Measurements from ENCODE around the gene TLK2. TPM values are rescaled to one million over a fixed set of nuclear protein-coding genes. Genes with fewer than 3 reads are reported as not detected.

The TLK2 gene
- total and polyA plus RNA-seq, 2 experiments from 2014 or later: 19.6 to 56.1 TPM

DNA sequence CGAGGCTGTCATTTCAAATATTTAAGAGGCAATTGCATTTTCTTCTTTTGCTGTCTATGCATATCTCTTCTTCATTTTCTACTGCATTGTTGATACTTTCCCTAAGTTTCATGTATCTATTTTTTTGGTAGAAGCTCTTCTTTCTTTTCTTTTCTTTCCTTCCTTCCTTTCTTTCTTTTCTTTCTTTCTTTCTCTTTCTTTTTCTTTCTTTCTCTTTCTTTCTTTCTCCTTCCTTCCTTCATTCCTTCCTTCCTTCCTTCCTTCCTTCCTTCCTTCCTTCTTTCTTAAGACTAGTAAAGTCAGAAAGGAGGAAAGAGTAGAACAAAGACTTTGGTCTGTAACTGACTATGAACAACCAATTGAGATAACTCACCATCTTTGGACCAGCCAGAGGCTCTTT is 182.7 kb downstream of the TLK2 start:
- Histone ChIP-seq H3K9me2 (ENCODE audit: insufficient read depth) (no peaks in the 10 kb centered on the region), H3K27me3 (ENCODE audit: insufficient read depth) (no peaks in the 10 kb centered on the region), H3K4me1 (ENCODE audit: insufficient read depth) (no peaks in the 10 kb centered on the region), H2AFZ (no peak overlapping the region), H3K36me3 (ENCODE audit: insufficient read depth) (no peaks in the 10 kb centered on the region), H3K79me2 (replicated peaks; ENCODE audit: insufficient read depth) (no peaks in the 10 kb centered on the region), H3K4me2 (no peak overlapping the region), H3K4me3 (no peak overlapping the region), H4K20me1 (replicated peaks; ENCODE audit: insufficient read depth) (no peaks in the 10 kb centered on the region), H3F3A (replicated peaks; ENCODE audit: low read depth) (no peaks in the 10 kb centered on the region), H3K27ac (ENCODE audit: low read depth) (no peak overlapping the region)
- TF ChIP-seq, protein P1, sequence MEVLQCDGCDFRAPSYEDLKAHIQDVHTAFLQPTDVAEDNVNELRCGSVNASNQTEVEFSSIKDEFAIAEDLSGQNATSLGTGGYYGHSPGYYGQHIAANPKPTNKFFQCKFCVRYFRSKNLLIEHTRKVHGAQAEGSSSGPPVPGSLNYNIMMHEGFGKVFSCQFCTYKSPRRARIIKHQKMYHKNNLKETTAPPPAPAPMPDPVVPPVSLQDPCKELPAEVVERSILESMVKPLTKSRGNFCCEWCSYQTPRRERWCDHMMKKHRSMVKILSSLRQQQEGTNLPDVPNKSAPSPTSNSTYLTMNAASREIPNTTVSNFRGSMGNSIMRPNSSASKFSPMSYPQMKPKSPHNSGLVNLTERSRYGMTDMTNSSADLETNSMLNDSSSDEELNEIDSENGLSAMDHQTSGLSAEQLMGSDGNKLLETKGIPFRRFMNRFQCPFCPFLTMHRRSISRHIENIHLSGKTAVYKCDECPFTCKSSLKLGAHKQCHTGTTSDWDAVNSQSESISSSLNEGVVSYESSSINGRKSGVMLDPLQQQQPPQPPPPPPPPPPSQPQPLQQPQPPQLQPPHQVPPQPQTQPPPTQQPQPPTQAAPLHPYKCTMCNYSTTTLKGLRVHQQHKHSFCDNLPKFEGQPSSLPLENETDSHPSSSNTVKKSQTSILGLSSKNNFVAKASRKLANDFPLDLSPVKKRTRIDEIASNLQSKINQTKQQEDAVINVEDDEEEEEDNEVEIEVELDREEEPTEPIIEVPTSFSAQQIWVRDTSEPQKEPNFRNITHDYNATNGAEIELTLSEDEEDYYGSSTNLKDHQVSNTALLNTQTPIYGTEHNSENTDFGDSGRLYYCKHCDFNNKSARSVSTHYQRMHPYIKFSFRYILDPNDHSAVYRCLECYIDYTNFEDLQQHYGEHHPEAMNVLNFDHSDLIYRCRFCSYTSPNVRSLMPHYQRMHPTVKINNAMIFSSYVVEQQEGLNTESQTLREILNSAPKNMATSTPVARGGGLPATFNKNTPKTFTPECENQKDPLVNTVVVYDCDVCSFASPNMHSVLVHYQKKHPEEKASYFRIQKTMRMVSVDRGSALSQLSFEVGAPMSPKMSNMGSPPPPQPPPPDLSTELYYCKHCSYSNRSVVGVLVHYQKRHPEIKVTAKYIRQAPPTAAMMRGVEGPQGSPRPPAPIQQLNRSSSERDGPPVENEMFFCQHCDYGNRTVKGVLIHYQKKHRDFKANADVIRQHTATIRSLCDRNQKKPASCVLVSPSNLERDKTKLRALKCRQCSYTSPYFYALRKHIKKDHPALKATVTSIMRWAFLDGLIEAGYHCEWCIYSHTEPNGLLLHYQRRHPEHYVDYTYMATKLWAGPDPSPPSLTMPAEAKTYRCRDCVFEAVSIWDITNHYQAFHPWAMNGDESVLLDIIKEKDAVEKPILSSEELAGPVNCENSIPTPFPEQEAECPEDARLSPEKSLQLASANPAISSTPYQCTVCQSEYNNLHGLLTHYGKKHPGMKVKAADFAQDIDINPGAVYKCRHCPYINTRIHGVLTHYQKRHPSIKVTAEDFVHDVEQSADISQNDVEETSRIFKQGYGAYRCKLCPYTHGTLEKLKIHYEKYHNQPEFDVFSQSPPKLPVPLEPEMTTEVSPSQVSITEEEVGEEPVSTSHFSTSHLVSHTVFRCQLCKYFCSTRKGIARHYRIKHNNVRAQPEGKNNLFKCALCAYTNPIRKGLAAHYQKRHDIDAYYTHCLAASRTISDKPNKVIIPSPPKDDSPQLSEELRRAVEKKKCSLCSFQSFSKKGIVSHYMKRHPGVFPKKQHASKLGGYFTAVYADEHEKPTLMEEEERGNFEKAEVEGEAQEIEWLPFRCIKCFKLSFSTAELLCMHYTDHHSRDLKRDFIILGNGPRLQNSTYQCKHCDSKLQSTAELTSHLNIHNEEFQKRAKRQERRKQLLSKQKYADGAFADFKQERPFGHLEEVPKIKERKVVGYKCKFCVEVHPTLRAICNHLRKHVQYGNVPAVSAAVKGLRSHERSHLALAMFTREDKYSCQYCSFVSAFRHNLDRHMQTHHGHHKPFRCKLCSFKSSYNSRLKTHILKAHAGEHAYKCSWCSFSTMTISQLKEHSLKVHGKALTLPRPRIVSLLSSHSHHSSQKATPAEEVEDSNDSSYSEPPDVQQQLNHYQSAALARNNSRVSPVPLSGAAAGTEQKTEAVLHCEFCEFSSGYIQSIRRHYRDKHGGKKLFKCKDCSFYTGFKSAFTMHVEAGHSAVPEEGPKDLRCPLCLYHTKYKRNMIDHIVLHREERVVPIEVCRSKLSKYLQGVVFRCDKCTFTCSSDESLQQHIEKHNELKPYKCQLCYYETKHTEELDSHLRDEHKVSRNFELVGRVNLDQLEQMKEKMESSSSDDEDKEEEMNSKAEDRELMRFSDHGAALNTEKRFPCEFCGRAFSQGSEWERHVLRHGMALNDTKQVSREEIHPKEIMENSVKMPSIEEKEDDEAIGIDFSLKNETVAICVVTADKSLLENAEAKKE (CRISPR knock-in tag; IDR thresholded peaks at IDR 0.05): no peak
- TF ChIP-seq ZNF114 (CRISPR knock-in tag; IDR thresholded peaks at IDR 0.05) (no peak), EZH2phosphoT487 (IDR thresholded peaks at IDR 0.05; ENCODE audit: unreplicated experiment) (no peak), POLR2AphosphoS5 (IDR thresholded peaks at IDR 0.05; ENCODE audit: low read depth) (no peak), ZNF331 (CRISPR knock-in tag; IDR thresholded peaks at IDR 0.05; ENCODE audit: low read depth) (no peak), JUNB (IDR thresholded peaks at IDR 0.05; ENCODE audit: unreplicated experiment) (no peak), EZH2 (IDR thresholded peaks at IDR 0.05; ENCODE audit: low read depth, unreplicated experiment) (no peak), STAT1 (IDR thresholded peaks at IDR 0.05; ENCODE audit: unreplicated experiment) (no peak), NANOG (IDR thresholded peaks at IDR 0.05; ENCODE audit: borderline replicate concordance) (no peak), CREB1 (CRISPR knock-in tag; IDR thresholded peaks at IDR 0.05; ENCODE audit: low read depth) (no peak)
- TF ChIP-seq, protein P2, sequence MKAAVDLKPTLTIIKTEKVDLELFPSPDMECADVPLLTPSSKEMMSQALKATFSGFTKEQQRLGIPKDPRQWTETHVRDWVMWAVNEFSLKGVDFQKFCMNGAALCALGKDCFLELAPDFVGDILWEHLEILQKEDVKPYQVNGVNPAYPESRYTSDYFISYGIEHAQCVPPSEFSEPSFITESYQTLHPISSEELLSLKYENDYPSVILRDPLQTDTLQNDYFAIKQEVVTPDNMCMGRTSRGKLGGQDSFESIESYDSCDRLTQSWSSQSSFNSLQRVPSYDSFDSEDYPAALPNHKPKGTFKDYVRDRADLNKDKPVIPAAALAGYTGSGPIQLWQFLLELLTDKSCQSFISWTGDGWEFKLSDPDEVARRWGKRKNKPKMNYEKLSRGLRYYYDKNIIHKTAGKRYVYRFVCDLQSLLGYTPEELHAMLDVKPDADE (IDR thresholded peaks at IDR 0.05): no peak
- TF ChIP-seq, protein P3, sequence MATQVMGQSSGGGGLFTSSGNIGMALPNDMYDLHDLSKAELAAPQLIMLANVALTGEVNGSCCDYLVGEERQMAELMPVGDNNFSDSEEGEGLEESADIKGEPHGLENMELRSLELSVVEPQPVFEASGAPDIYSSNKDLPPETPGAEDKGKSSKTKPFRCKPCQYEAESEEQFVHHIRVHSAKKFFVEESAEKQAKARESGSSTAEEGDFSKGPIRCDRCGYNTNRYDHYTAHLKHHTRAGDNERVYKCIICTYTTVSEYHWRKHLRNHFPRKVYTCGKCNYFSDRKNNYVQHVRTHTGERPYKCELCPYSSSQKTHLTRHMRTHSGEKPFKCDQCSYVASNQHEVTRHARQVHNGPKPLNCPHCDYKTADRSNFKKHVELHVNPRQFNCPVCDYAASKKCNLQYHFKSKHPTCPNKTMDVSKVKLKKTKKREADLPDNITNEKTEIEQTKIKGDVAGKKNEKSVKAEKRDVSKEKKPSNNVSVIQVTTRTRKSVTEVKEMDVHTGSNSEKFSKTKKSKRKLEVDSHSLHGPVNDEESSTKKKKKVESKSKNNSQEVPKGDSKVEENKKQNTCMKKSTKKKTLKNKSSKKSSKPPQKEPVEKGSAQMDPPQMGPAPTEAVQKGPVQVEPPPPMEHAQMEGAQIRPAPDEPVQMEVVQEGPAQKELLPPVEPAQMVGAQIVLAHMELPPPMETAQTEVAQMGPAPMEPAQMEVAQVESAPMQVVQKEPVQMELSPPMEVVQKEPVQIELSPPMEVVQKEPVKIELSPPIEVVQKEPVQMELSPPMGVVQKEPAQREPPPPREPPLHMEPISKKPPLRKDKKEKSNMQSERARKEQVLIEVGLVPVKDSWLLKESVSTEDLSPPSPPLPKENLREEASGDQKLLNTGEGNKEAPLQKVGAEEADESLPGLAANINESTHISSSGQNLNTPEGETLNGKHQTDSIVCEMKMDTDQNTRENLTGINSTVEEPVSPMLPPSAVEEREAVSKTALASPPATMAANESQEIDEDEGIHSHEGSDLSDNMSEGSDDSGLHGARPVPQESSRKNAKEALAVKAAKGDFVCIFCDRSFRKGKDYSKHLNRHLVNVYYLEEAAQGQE (IDR thresholded peaks at IDR 0.05; ENCODE audit: unreplicated experiment): no peak
- TF ChIP-seq, protein P4, sequence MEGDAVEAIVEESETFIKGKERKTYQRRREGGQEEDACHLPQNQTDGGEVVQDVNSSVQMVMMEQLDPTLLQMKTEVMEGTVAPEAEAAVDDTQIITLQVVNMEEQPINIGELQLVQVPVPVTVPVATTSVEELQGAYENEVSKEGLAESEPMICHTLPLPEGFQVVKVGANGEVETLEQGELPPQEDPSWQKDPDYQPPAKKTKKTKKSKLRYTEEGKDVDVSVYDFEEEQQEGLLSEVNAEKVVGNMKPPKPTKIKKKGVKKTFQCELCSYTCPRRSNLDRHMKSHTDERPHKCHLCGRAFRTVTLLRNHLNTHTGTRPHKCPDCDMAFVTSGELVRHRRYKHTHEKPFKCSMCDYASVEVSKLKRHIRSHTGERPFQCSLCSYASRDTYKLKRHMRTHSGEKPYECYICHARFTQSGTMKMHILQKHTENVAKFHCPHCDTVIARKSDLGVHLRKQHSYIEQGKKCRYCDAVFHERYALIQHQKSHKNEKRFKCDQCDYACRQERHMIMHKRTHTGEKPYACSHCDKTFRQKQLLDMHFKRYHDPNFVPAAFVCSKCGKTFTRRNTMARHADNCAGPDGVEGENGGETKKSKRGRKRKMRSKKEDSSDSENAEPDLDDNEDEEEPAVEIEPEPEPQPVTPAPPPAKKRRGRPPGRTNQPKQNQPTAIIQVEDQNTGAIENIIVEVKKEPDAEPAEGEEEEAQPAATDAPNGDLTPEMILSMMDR (conservative IDR thresholded peaks at IDR 0.05; ENCODE audit: low read depth in 2 of 2): no peak
- Mint-ChIP-seq H3K27ac (no peak overlapping the region), H3K36me3 (ENCODE audit: low read depth) (peaks cover 9% of the 10 kb centered on the region; the same call in 2 of the 3 replicates), H3K4me1 (peaks cover 6% of the 10 kb centered on the region; the same call in 2 of the 3 replicates), H3K9me3 (peaks cover 9% of the 10 kb centered on the region; the same call in 1 of the 3 replicates), H3K4me3 (no peak overlapping the region), H3K27me3 (ENCODE audit: insufficient read depth, low read depth, poor library complexity) (peaks cover 7% of the 10 kb centered on the region)
- no peak for DNase-seq (ENCODE audit: low spot score)
- ATAC-seq: no peak
